ENCODE data around the gene CTBS.
A peak's percentile ranks its signal among the peaks of the same experiment; 100 is the strongest.

Gene CTBS

GRCh38 chr1:84505493-84506001, 68.7 kb downstream of the CTBS start:
- peak; percentile 11 for DNase-seq

- DNase-seq = no peak
Measured at GRCh38 chr1:84504580-84505492, 69.4 kb downstream of the CTBS start.

- no peak for DNase-seq
Measured at GRCh38 chr1:84502927-84503326, 71.3 kb downstream of the CTBS start.
